ENCODE measurements around the gene KATNAL1. TPM values are rescaled to one million over a fixed set of nuclear protein-coding genes. Genes with fewer than 3 reads are reported as not detected.
A peak's percentile ranks its signal among the peaks of the same experiment; 100 is the strongest.

The KATNAL1 gene
- total and polyA plus RNA-seq, 2 of the 4 experiments (the other 2 are of a cell fraction), result 6.9 to 16.8 TPM

- Histone ChIP-seq H3K4me3 (ENCODE audit: insufficient read depth, low read depth, low read length) (no peak overlapping the region), H2BK20ac (ENCODE audit: low read depth, low read length) (no peak overlapping the region), H4K8ac (ENCODE audit: low read depth in 2 of 2, low read length in 2 of 2) (no peak overlapping the region), H3K9me3 (ENCODE audit: control insufficient read depth, insufficient read depth, low read length) (peaks cover 15% of the 10 kb centered on the region), H3K4me2 (ENCODE audit: low read depth, low read length) (no peak overlapping the region), H2AK9ac (replicated peaks; ENCODE audit: low read depth, low read length, poor library complexity) (no peak overlapping the region), H2BK120ac (ENCODE audit: low read depth, low read length) (no peak overlapping the region), H3K36me3 (ENCODE audit: control insufficient read depth, insufficient read depth, low read length) (peaks cover 23% of the 10 kb centered on the region), H3K9me1 (ENCODE audit: insufficient read depth, low read length) (no peaks in the 10 kb centered on the region; the same call in 1 of the 2 replicates), H3K27ac (ENCODE audit: insufficient read depth, low read length) (no peak overlapping the region), H4K20me1 (ENCODE audit: insufficient read depth, low read length) (no peaks in the 10 kb centered on the region), H2AK5ac (ENCODE audit: low read depth, low read length) (no peak overlapping the region), H4K5ac (ENCODE audit: low read depth, low read length) (no peak overlapping the region), H3K79me1 (ENCODE audit: low read depth in 1 of 2, low read length in 2 of 2) (peaks cover 11 to 19% of the 10 kb centered on the region in 2 experiments), H2BK15ac (ENCODE audit: low read depth, low read length) (no peak overlapping the region), H3K18ac (ENCODE audit: low read depth, low read length) (no peak overlapping the region), H2AFZ (replicated peaks; ENCODE audit: low read length, poor library complexity) (no peak overlapping the region), H3K4ac (ENCODE audit: low read depth, low read length) (no peak overlapping the region), H3K23ac (ENCODE audit: low read depth, low read length) (no peak overlapping the region), H2BK5ac (ENCODE audit: low read depth, low read length, poor library complexity, severe bottlenecking) (no peak overlapping the region), H3K14ac (replicated peaks; ENCODE audit: low read depth, low read length) (no peak overlapping the region), H4K91ac (ENCODE audit: insufficient read depth, low read depth, low read length) (no peak overlapping the region), H3K56ac (ENCODE audit: extremely low read depth, insufficient read depth, low read length) (no peak overlapping the region), H3K27me3 (ENCODE audit: control insufficient read depth, insufficient read depth, low read length) (no peaks in the 10 kb centered on the region), H3K4me1 (ENCODE audit: control insufficient read depth, insufficient read depth, low read length) (no peaks in the 10 kb centered on the region), H3K9ac (ENCODE audit: low read depth, low read length) (no peak overlapping the region)
- no peak for TF ChIP-seq POLR2A (IDR thresholded peaks at IDR 0.05; ENCODE audit: low read depth, low read length)
- BruUV-seq (replicated peaks), result no TSS peak
- DNase-seq (peak; percentile 30), ATAC-seq (ENCODE audit: low read depth) (no peak)
- ChIA-PET POLR2A (ENCODE audit: unreplicated experiment) (no interaction called here), CTCF (interaction anchor here (1.2 kb wide), 1 partner anchor 9 kb away, joined by 3 read pairs; no protein-coding TSS in a partner anchor)
- intact Hi-C loops (cut with micrococcal nuclease), result no loop called here
- dilution Hi-C loops (cut with HindIII; ENCODE audit: low sequenced_read_pairs, unreplicated experiment), result no loop called here
- in situ Hi-C loops (cut with MboI; ENCODE audit: low sequenced_read_pairs), result no loop called here
Measured at GRCh38 chr13:30224732-30225131, 82.6 kb downstream of the KATNAL1 start.

Data from IMR-90 (cell line).